Naive thymus-derived CD4-positive, alpha-beta T cell (primary cell): ENCODE data around the gene NT5DC4. TPM values are rescaled to one million over a fixed set of nuclear protein-coding genes. Genes with fewer than 3 reads are reported as not detected.

Source experiments
- ATAC-seq: fragments of 150-1000 bp; cut with Tn5 transposase; 2 replicates; pipeline ENCODE4 v1.10.0; 2021; ENCODE audit warnings: mild to moderate bottlenecking, moderate library complexity
- CTCF ChIA-PET: fragments of 350-600 bp; sonication (Branson Sonifier 250); formaldehyde crosslinking; loops from one replicate; lab custom pipeline; 2021; ENCODE audit warnings: antibody characterized with exemption; lab: Charles Lee
- POLR2A ChIA-PET: fragments of 350-600 bp; sonication (Branson Sonifier 250); formaldehyde crosslinking; loops from one replicate; lab custom pipeline; 2021; ENCODE audit warnings: antibody characterized with exemption, inconsistent platforms; lab: Charles Lee
- DNase-seq, 9 donors: peaks; one replicate each; pipeline versions ENCODE4 v3.0.0 to v3.0.0-alpha.2; 2020 to 2022; ENCODE audit warnings: mixed read lengths in 1 of 9
- H3K27ac ChIP-seq: one replicate; pipeline ENCODE4 v1.7.0; 2013; ENCODE audit warnings: mild to moderate bottlenecking, low read depth, low read length, moderate library complexity
- H3K27me3 ChIP-seq, 2 donors: one replicate each; pipeline ENCODE4 v1.7.0; 2013; ENCODE audit warnings: low read length in 2 of 2, mild to moderate bottlenecking in 2 of 2, moderate library complexity in 2 of 2; ENCODE audit not compliant: control insufficient read depth in 2 of 2, insufficient read depth in 2 of 2
- H3K36me3 ChIP-seq, 3 experiments: 1 replicate in 2 of 3; 2 replicates in 1 of 3; pipeline ENCODE4 v1.7.0; 2013; ENCODE audit warnings: low read length in 3 of 3, mild to moderate bottlenecking in 3 of 3, moderate library complexity in 1 of 3; ENCODE audit not compliant: insufficient read depth in 3 of 3, control insufficient read depth in 2 of 3
- H3K4me1 ChIP-seq, 2 donors: one replicate each; pipeline ENCODE4 v1.7.0; 2013; ENCODE audit warnings: low read length in 2 of 2, mild to moderate bottlenecking in 2 of 2, moderate library complexity in 1 of 2; ENCODE audit not compliant: control insufficient read depth in 2 of 2, insufficient read depth in 2 of 2
- H3K4me3 ChIP-seq: 2 replicates; pipeline ENCODE4 v1.7.0; 2013; ENCODE audit warnings: mild to moderate bottlenecking, low read length
- H3K9me3 ChIP-seq, 3 experiments: 1 replicate in 2 of 3; 2 replicates in 1 of 3; pipeline ENCODE4 v1.7.0; 2013; ENCODE audit warnings: low read length in 3 of 3; ENCODE audit not compliant: control insufficient read depth in 2 of 3
- H3K27ac Mint-ChIP-seq, 9 donors: one replicate each; pipeline ENCODE4 v1.8.0; 2020 to 2022; ENCODE audit warnings: mixed read lengths in 9 of 9, mild to moderate bottlenecking in 8 of 9, moderate library complexity in 5 of 9, inconsistent platforms in 2 of 9
- H3K27me3 Mint-ChIP-seq, 5 donors: one replicate each; pipeline ENCODE4 v1.8.0; 2021 to 2022; ENCODE audit warnings: mixed read lengths in 5 of 5, mild to moderate bottlenecking in 1 of 5
- H3K36me3 Mint-ChIP-seq, 5 donors: one replicate each; pipeline ENCODE4 v1.8.0; 2020 to 2022; ENCODE audit warnings: mixed read lengths in 5 of 5, mild to moderate bottlenecking in 3 of 5, inconsistent platforms in 1 of 5
- H3K4me1 Mint-ChIP-seq, 7 donors: one replicate each; pipeline ENCODE4 v1.8.0; 2020 to 2022; ENCODE audit warnings: mixed read lengths in 7 of 7, mild to moderate bottlenecking in 3 of 7, inconsistent platforms in 1 of 7
- H3K4me3 Mint-ChIP-seq, 10 donors: one replicate each; pipeline ENCODE4 v1.8.0; 2020 to 2022; ENCODE audit warnings: mild to moderate bottlenecking in 10 of 10, mixed read lengths in 10 of 10, moderate library complexity in 6 of 10, inconsistent platforms in 2 of 10
- H3K9me3 Mint-ChIP-seq, 11 donors: one replicate each; pipeline ENCODE4 v1.8.0; 2020 to 2022; ENCODE audit warnings: mixed read lengths in 11 of 11, mild to moderate bottlenecking in 4 of 11, inconsistent platforms in 1 of 11, moderate library complexity in 1 of 11
- intact Hi-C, 2 donors: fragments of 100-400 bp; cut with micrococcal nuclease; formaldehyde crosslinking; loops; one replicate each; pipeline ENCODE4 v1.15.1; 2023
- polyA plus RNA-seq, 2 donors: library from polyadenylated mRNA; unstranded; fragments of 300-500 nt; fragmentation: Illumina TruSeq; gene quantifications; one replicate each; pipeline ENCODE4 v1.2.3, GENCODE V29; 2021
- total RNA-seq, 6 experiments: library from RNA in 5 of 6; stranded (reverse) in 5 of 6; gene quantifications; 1 replicate in 5 of 6; 2 replicates in 1 of 6; pipeline ENCODE4 v1.2.3 and lab custom pipeline; 2021 to 2026

Gene NT5DC4
- total and polyA plus RNA-seq, 7 experiments from 2014 or later: 0.56 TPM; not detected in 6

DNA sequence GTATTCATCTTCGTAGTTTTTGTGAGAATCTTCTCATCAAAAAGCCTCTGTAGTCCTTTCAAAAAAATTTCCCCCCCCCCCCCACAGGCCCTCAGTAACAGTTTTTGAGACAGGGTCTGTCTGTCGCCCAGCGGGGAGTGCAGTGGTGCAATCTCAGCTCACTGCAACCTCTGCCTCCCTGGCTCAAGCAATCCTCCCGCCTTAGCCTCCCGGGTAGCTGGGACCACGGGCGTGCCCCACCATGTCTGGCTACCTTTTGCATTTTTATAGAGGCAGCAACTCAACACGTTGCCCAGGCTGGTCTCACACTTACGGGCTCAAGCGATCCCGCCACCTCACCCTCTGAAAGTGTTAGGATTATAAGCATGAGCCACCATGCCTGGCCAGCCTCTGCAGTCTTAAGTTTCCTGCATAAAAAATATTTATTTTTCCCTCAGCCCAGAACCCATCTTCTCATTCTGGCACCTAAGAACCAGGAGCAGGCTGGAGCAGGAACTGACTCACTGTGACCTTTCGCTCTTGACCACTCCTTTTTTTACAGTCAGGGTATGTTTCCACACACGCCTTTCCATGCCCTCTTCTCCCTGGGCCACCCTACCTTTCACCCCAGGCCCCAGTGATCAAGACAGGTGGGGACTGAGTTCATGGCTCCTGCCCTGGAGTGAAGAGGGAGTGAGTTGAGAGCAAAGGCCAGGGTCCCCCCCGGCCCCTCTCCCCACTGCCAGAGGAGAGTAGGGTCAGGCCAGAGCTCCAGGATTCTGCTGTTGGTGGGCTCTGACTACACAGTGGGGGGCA is 32.5 kb upstream of the NT5DC4 start:
- Histone ChIP-seq H3K27me3 (no peaks in the 10 kb centered on the region), H3K9me3 (no peaks in the 10 kb centered on the region), H3K27ac (no peak overlapping the region), H3K4me1 (peaks cover 6 to 23% of the 10 kb centered on the region in 2 donors), H3K4me3 (no peak overlapping the region), H3K36me3 (no peaks in the 10 kb centered on the region)
- intact Hi-C loops: no loop called here
- POLR2A ChIA-PET: interaction anchor here (4.6 kb wide), 1 partner anchor 62 kb away, joined by 26 read pairs; no protein-coding TSS in a partner anchor
- peaks cover 0 to 60% (median 22%) of the 10 kb centered on the region in 7 donors for H3K4me1 Mint-ChIP-seq
- no peak for ATAC-seq
- no peaks in the 10 kb centered on the region for H3K27me3 Mint-ChIP-seq
- no peaks in the 10 kb centered on the region for H3K9me3 Mint-ChIP-seq
- H3K36me3 Mint-ChIP-seq: no peaks in the 10 kb centered on the region
- CTCF ChIA-PET: interaction anchor here (1.0 to 8.9 kb wide), 3 partner anchors 22 to 88 kb away, joined by 4 to 183 read pairs (median 4); no protein-coding TSS in a partner anchor
- H3K27ac Mint-ChIP-seq: peak overlapping the region in 1 of 9 donors; percentile 63
- H3K4me3 Mint-ChIP-seq: no peak overlapping the region
- no peak for DNase-seq

- no peaks in the 10 kb centered on the region for H3K36me3 Mint-ChIP-seq
- peaks cover 0 to 45% (median 20%) of the 10 kb centered on the region in 7 donors for H3K4me1 Mint-ChIP-seq
- ChIA-PET CTCF (interaction anchor here (0.6 to 8.9 kb wide), 15 partner anchors 8 to 107 kb away, joined by 3 to 183 read pairs (median 3); no protein-coding TSS in a partner anchor), POLR2A (interaction anchor here (0.6 to 4.6 kb wide), 4 partner anchors 20 to 575 kb away, joined by 3 to 26 read pairs (median 10); no protein-coding TSS in a partner anchor)
- intact Hi-C loops: loop anchor here (1.0 to 5.0 kb wide), 6 partner anchors 35 to 209 kb away; partner anchors contain the start of genes SLC20A1 (in 2 of the 2), CHCHD5 (in 1 of the 2) and TTL (in 1 of the 2)
- no peaks in the 10 kb centered on the region for H3K9me3 ChIP-seq
- H3K4me1 ChIP-seq: peaks cover 6 to 16% of the 10 kb centered on the region in 2 donors
- H3K27me3 ChIP-seq: no peaks in the 10 kb centered on the region
- H3K27me3 Mint-ChIP-seq: no peaks in the 10 kb centered on the region
- no peaks in the 10 kb centered on the region for H3K9me3 Mint-ChIP-seq
- DNase-seq (peak; percentile 46 to 71 (median 63)), ATAC-seq (peak; percentile 88)
- no peaks in the 10 kb centered on the region for H3K36me3 ChIP-seq
- peak overlapping the region in 6 of 10 donors; percentile 6 to 66 (median 34) for H3K4me3 Mint-ChIP-seq
- H3K27ac Mint-ChIP-seq: peak overlapping the region in 4 of 9 donors; percentile 44 to 91 (median 73)
- no peak overlapping the region for H3K27ac ChIP-seq
- H3K4me3 ChIP-seq: no peak overlapping the region
Observed at GRCh38 chr2:112690853-112691401, 29.9 kb upstream of the NT5DC4 start.

- H3K9me3 Mint-ChIP-seq: no peaks in the 10 kb centered on the region
- no peaks in the 10 kb centered on the region for H3K36me3 Mint-ChIP-seq
- POLR2A ChIA-PET: interaction anchor here (1.7 to 4.6 kb wide), 2 partner anchors 61 to 65 kb away, joined by 9 to 26 read pairs; no protein-coding TSS in a partner anchor
- no peak overlapping the region for H3K4me3 Mint-ChIP-seq
- peaks cover 6 to 16% of the 10 kb centered on the region in 2 donors for H3K4me1 ChIP-seq
- no peak overlapping the region for H3K4me3 ChIP-seq
- DNase-seq: no peak
- intact Hi-C loops: loop anchor here (1.0 to 5.0 kb wide), 7 partner anchors 14 to 210 kb away; partner anchors contain the start of genes SLC20A1 (in 2 of the 2), CHCHD5 (in 1 of the 2) and TTL (in 1 of the 2)
- H3K27me3 ChIP-seq: no peaks in the 10 kb centered on the region
- no peak overlapping the region for H3K27ac ChIP-seq
- peak overlapping the region in 3 of 9 donors; percentile 64 to 72 (median 70) for H3K27ac Mint-ChIP-seq
- no peaks in the 10 kb centered on the region for H3K36me3 ChIP-seq
- ATAC-seq: no peak
- no peaks in the 10 kb centered on the region for H3K27me3 Mint-ChIP-seq
- H3K4me1 Mint-ChIP-seq: peaks cover 0 to 38% (median 18%) of the 10 kb centered on the region in 7 donors
- CTCF ChIA-PET: interaction anchor here (0.7 to 8.9 kb wide), 7 partner anchors 34 to 572 kb away, joined by 3 to 183 read pairs (median 4); no protein-coding TSS in a partner anchor
- no peaks in the 10 kb centered on the region for H3K9me3 ChIP-seq
Observed at GRCh38 chr2:112691881-112692281, 28.9 kb upstream of the NT5DC4 start.

DNA sequence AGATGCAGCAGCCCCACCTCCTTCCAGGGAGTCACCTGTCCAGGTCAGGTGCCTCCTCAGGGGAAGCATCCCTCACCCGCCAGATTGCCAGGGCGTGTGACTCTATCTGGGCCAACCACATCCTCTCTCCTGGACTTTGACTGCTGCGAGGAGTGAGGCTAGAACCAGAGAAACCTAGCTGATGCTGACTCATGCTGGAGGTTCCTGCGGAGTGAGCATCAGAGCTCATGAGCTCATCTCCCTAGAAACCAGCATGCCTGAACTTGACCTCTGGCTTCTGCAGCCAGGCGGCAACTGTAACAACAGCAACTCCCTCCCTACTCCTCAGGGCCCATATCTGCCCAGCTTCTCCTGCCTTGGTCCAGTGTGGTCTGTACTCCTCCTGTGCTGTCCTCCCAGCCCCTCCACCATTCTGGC is 28.3 kb upstream of the NT5DC4 start:
- peak overlapping the region in 6 of 9 donors; percentile 45 to 91 (median 56) for H3K27ac Mint-ChIP-seq
- Histone ChIP-seq H3K36me3 (no peaks in the 10 kb centered on the region), H3K27me3 (no peaks in the 10 kb centered on the region), H3K4me1 (peaks cover 6 to 16% of the 10 kb centered on the region in 2 donors), H3K27ac (no peak overlapping the region), H3K4me3 (no peak overlapping the region), H3K9me3 (no peaks in the 10 kb centered on the region)
- ATAC-seq (peak; percentile 81), DNase-seq (peak in 3 of 9 donors; percentile 7 to 69 (median 16))
- intact Hi-C loops: loop anchor here (1.0 to 5.0 kb wide), 3 partner anchors 14 to 210 kb away; partner anchors contain the start of gene TTL (in 1 of the 2)
- H3K36me3 Mint-ChIP-seq: no peaks in the 10 kb centered on the region
- CTCF ChIA-PET: interaction anchor here (1.0 to 8.9 kb wide), 6 partner anchors 33 to 106 kb away, joined by 3 to 183 read pairs (median 6); no protein-coding TSS in a partner anchor
- H3K9me3 Mint-ChIP-seq: no peaks in the 10 kb centered on the region
- POLR2A ChIA-PET: interaction anchor here (0.7 to 1.7 kb wide), 2 partner anchors 62 to 210 kb away, joined by 3 to 9 read pairs; no protein-coding TSS in a partner anchor
- peaks cover 0 to 38% (median 18%) of the 10 kb centered on the region in 7 donors for H3K4me1 Mint-ChIP-seq
- H3K4me3 Mint-ChIP-seq: peak overlapping the region in 1 of 10 donors; percentile 78
- H3K27me3 Mint-ChIP-seq: no peaks in the 10 kb centered on the region

GRCh38 chr2:112692918-112693317 is 27.9 kb upstream of the NT5DC4 start:
- intact Hi-C loops: loop anchor here (1.0 to 5.0 kb wide), 3 partner anchors 13 to 211 kb away; partner anchors contain the start of gene TTL (in 1 of the 2)
- Mint-ChIP-seq H3K9me3 (no peaks in the 10 kb centered on the region), H3K4me1 (peaks cover 0 to 38% (median 18%) of the 10 kb centered on the region in 7 donors), H3K36me3 (no peaks in the 10 kb centered on the region), H3K27ac (peak overlapping the region in 6 of 9 donors; percentile 45 to 91 (median 56)), H3K27me3 (no peaks in the 10 kb centered on the region), H3K4me3 (peak overlapping the region in 1 of 10 donors; percentile 78)
- ATAC-seq (no peak), DNase-seq (peak in 1 of 9 donors; percentile 64)
- POLR2A ChIA-PET: interaction anchor here (0.6 to 1.7 kb wide), 3 partner anchors 14 to 210 kb away, joined by 3 to 9 read pairs (median 3); no protein-coding TSS in a partner anchor
- Histone ChIP-seq H3K36me3 (no peaks in the 10 kb centered on the region), H3K27ac (no peak overlapping the region), H3K4me3 (no peak overlapping the region), H3K27me3 (no peaks in the 10 kb centered on the region), H3K9me3 (no peaks in the 10 kb centered on the region), H3K4me1 (peaks cover 6 to 16% of the 10 kb centered on the region in 2 donors)
- CTCF ChIA-PET: interaction anchor here (1.0 to 8.9 kb wide), 6 partner anchors 33 to 106 kb away, joined by 3 to 183 read pairs (median 6); no protein-coding TSS in a partner anchor
